ENCODE results near the gene KAZN. TPM values are rescaled to one million over a fixed set of nuclear protein-coding genes. Genes with fewer than 3 reads are reported as not detected.

Gene KAZN
- total RNA-seq, 1 experiment from 2014 or later: 15.6 TPM

DNA sequence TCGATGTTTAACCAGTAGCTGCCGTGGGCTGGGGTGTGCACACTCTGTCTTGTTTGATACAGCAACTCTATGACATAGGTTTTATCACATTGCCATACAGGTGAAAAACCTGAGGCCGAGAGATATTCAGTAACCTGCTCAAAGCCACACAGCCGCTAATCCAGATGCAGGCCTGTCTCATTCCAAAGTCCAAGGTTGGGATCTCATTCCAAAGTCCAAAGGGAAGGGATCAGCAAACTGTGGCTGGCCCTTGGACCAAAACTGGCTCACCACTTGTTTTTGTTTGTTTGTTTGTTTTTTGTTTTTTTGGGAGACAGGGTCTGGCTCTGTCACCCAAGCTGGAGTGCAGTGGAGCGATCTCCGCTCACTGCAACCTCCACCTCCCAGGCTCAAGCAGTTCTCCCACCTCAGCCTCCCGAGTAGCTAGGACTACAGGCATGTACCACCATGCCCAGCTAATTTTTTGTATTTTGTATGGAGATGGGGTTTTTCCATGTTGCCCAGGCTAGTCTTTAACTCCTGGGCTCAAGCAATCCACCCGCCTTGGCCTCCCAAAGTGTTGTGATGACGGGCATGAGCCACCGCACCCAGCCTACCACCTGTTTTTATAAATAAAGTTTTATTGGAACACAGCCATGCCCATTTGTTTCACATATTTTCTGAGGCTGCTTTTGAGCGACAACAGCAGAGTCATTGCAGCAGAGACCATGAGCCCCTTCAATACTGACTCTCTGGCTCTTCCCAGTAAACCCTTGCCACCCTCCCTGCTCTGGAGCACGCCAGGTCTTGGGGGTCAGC lies 391.6 kb downstream of the KAZN start:
- BruUV-seq (replicated peaks): no TSS peak
- Histone ChIP-seq H2AFZ (no peak overlapping the region), H3K27me3 (ENCODE audit: insufficient read depth, low read depth) (no peaks in the 10 kb centered on the region), H3K4me1 (replicated peaks; ENCODE audit: insufficient read depth) (no peaks in the 10 kb centered on the region), H3F3A (ENCODE audit: insufficient read depth, low read depth) (no peaks in the 10 kb centered on the region), H3K4me2 (no peak overlapping the region), H3K27ac (no peak overlapping the region), H3K79me2 (ENCODE audit: low read depth) (no peaks in the 10 kb centered on the region), H3K9me2 (ENCODE audit: insufficient read depth) (no peaks in the 10 kb centered on the region), H3K9me3 (ENCODE audit: insufficient read depth, low read depth) (no peaks in the 10 kb centered on the region), H3K36me3 (ENCODE audit: low read depth) (no peaks in the 10 kb centered on the region), H3K4me3 (no peak overlapping the region), H4K20me1 (ENCODE audit: insufficient read depth) (no peaks in the 10 kb centered on the region)
- CTCF ChIA-PET: no interaction called here
- intact Hi-C loops (cut with micrococcal nuclease; ENCODE audit: unreplicated experiment): no loop called here
- no peak for TF ChIP-seq EZH2 (IDR thresholded peaks at IDR 0.05; ENCODE audit: low read depth)
- TF ChIP-seq CTCF (conservative IDR thresholded peaks at IDR 0.05): no peak
- POLR2A ChIA-PET (ENCODE audit: unreplicated experiment): interaction anchor here (0.7 kb wide), 1 partner anchor 17 kb away, joined by 7 read pairs; no protein-coding TSS in a partner anchor
- DNase-seq: no peak

GRCh38 chr1:14993414-14993813 lies 394.9 kb downstream of the KAZN start:
- BruUV-seq (replicated peaks): no TSS peak
- POLR2A ChIA-PET (ENCODE audit: unreplicated experiment): no interaction called here
- H3K36me3 ChIP-seq (ENCODE audit: low read depth): no peaks in the 10 kb centered on the region

DNA sequence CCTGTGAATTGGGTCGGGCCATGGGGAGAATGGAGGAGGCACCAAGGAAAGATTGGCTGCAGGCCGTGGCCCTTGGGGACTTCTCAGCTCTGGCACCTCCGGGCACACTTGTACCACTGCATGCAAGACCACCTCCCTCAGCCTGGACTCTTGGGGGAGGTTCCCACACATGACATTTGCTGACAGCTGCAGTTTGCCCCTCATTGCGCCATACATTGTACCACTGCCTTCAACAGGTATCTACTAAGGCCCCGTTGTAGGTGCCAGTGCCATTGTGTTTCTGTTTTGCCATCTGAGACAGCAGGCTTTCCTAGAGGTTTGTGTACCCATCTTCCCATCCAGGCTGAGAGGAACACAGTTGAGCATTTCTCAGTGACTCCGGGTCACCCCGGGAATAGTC lies 395.7 kb downstream of the KAZN start:
- Histone ChIP-seq H3K27ac (no peak overlapping the region), H2AFZ (no peak overlapping the region), H3F3A (ENCODE audit: insufficient read depth, low read depth) (no peaks in the 10 kb centered on the region), H3K4me1 (replicated peaks; ENCODE audit: insufficient read depth) (no peaks in the 10 kb centered on the region), H3K9me2 (ENCODE audit: insufficient read depth) (no peaks in the 10 kb centered on the region), H3K27me3 (ENCODE audit: insufficient read depth, low read depth) (no peaks in the 10 kb centered on the region), H4K20me1 (ENCODE audit: insufficient read depth) (no peaks in the 10 kb centered on the region), H3K4me2 (no peak overlapping the region), H3K9me3 (ENCODE audit: insufficient read depth, low read depth) (no peaks in the 10 kb centered on the region), H3K36me3 (ENCODE audit: low read depth) (no peaks in the 10 kb centered on the region), H3K4me3 (no peak overlapping the region), H3K79me2 (ENCODE audit: low read depth) (no peaks in the 10 kb centered on the region)
- no TSS peak for BruUV-seq (replicated peaks)
- TF ChIP-seq CTCF (conservative IDR thresholded peaks at IDR 0.05): no peak
- no peak for TF ChIP-seq EZH2 (IDR thresholded peaks at IDR 0.05; ENCODE audit: low read depth)
- intact Hi-C loops (cut with micrococcal nuclease; ENCODE audit: unreplicated experiment): no loop called here
- DNase-seq: no peak
- POLR2A ChIA-PET (ENCODE audit: unreplicated experiment): no interaction called here
- CTCF ChIA-PET: no interaction called here

More at GRCh38 chr1:14993414-14993813, 394.9 kb downstream of the KAZN start:
- no peak overlapping the region for H3K4me2 ChIP-seq
- no peaks in the 10 kb centered on the region for H3K27me3 ChIP-seq (ENCODE audit: insufficient read depth, low read depth)
- TF ChIP-seq CTCF (conservative IDR thresholded peaks at IDR 0.05) (no peak), EZH2 (IDR thresholded peaks at IDR 0.05; ENCODE audit: low read depth) (no peak)
- H3K4me3 ChIP-seq: no peak overlapping the region
- CTCF ChIA-PET: no interaction called here
- no peaks in the 10 kb centered on the region for H3K9me2 ChIP-seq (ENCODE audit: insufficient read depth)
- DNase-seq: no peak
- intact Hi-C loops (cut with micrococcal nuclease; ENCODE audit: unreplicated experiment): no loop called here
- H3K4me1 ChIP-seq (replicated peaks; ENCODE audit: insufficient read depth): no peaks in the 10 kb centered on the region
- H3K27ac ChIP-seq: no peak overlapping the region
- H3K9me3 ChIP-seq (ENCODE audit: insufficient read depth, low read depth): no peaks in the 10 kb centered on the region
- H3F3A ChIP-seq (ENCODE audit: insufficient read depth, low read depth): no peaks in the 10 kb centered on the region
- no peaks in the 10 kb centered on the region for H3K79me2 ChIP-seq (ENCODE audit: low read depth)
- no peaks in the 10 kb centered on the region for H4K20me1 ChIP-seq (ENCODE audit: insufficient read depth)
- no peak overlapping the region for H2AFZ ChIP-seq
